SHP77 treated with DMSO at 0.1 percent for 48 hours (cell line): ENCODE data around the gene SRM.
"Not testable (repeated sequence)": the region's sequence is repeated elsewhere in the genome, so short reads cannot be mapped to it uniquely, and the experiment has no call there.

Source experiments
- DNase-seq: peaks from one replicate; lab custom pipeline; 2025; lab: John Stamatoyannopoulos, UW

Gene SRM

DNA sequence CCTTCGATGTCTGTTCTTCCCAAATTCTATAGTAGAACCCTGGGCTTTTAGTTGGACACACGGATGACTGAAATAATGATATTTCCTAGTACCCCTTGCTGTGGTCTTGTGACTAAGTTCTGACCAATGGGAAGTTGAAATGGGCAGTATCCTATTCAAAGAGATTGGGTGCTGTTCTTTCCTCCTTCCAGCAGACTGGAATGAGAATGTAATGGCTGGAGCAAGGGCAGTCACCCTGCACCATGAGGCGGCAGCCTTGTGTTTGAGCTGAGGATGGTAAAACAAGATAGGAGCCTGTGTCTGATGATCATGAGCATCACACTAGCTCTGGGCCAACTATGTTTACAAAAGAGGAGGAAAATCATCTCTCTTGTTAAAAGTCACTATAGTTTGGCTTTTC, 5.1 kb upstream of the SRM start:
- no peak for DNase-seq

DNA sequence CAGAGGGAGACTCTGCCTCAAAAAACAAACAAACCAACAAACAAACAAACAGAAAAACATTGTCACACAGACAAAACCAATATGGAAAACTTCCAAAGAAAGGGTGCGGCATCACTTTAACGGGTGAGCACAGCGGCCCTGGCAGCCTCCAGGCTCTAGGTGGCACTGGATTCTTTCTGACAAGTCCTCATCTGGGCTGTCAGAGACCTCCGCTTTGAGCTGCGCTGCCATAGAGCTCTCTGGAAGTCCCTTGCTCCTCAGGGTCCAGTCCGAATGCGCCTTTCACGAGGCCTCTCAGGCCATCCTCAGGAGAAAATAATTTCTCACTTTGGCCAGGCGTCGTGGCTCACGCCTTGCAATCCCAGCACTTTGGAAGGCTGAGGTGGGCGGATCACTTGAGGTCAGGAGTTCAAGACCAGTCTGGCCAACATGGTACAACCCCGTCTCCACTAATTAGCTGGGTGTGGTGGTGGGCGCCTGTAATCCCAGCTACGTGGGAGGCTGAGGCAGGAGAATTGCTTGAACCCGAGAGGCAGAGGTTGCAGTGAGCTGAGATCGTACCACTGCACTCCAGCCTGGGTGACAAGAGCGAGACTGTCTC, 4.2 kb upstream of the SRM start:
- peak; percentile 15 for DNase-seq

DNA sequence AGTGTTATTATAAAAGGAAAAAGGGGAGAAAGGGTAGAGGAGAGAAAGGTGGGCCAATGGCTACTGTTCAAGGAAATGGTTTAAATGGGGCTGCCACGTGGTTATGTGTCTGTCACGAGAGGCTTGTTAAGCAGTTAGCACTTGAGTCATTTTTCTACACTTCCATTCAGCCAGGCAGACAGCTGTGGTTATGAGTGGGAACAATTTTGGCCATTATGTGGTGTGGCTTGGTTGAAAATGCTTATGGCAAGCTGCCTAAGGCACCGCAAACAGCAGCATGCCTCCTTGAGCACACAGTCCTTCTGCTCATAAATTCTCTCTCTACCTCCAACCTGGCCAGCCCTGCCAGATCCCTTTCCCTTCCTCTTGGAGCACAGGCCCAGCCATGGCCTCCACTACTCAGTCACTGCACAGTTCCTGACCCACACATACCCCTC, 3.2 kb upstream of the SRM start:
- DNase-seq: no peak

DNA sequence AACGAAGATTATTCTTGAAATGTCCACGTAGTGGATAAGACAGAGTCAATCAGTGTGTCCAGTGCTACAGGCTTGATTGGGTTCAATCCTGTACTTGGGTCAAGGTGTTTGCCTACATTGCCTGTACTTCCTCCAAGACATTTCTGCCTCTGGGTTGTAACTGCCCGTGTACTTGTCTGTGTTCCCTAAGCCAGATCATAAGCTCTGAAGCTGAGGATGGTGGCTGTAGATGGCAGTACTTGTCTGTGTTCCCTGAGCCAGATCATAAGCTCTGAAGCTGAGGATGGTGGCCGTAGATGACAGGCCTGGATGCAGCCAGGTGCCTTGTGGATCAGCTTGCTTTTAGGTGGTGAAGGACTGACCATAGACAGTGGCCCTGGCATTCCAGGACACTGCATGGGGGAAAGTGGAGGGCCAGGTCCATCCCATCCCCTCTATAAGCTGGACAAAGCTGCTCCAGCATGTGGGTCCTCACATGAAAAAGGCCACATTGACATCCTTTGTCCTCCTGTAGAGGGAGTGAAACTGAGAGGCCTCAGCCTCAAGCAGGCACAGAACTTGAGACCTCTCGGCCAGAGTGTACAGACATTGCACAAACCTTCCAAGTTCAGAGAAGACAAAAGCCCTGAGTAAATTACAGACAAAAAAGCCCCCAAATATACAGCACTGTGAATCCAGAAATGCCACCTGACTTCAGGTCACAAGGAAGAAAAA, 2.0 kb upstream of the SRM start:
- no peak for DNase-seq

DNA sequence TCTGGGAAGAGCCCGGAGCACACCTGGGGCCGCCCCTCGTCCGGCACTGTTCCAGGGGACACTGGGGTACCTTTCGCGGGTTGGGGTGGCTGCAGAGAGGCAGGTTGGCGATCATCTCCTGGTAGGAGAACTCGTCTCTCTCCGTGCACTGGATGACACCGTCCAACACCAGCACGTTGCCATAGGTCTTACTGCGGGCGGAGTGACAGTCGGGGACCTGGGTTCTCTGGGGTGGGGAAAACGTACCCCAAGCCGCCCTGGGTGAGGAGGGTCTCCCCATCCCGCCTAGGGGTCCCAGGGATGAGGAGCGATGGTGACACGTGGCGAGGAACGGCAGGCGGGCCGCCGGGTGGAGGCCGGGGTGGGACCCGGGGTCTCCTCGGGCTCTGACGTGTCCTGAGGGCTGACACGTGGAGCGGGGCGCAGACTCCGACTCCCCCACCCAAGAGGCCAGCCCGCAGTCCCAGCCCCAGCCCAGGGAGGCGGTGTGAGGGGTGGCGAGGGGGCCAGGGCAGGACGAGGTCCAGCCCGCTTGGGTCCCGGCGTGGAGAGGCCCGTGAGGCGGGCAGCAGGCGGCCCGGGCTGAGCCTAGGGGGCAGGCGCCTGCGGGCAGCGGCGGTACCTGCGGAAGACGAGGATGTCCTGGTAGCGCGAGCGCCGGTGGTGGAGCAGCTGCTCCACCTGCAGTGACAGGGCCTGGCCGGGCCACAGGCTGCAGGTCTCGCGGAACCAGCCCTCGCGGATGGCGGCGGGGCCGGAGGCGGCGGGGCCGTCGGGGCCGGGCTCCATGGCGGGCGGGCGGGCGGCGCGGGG, 457 bp downstream of the SRM start:
- DNase-seq: no peak

DNA sequence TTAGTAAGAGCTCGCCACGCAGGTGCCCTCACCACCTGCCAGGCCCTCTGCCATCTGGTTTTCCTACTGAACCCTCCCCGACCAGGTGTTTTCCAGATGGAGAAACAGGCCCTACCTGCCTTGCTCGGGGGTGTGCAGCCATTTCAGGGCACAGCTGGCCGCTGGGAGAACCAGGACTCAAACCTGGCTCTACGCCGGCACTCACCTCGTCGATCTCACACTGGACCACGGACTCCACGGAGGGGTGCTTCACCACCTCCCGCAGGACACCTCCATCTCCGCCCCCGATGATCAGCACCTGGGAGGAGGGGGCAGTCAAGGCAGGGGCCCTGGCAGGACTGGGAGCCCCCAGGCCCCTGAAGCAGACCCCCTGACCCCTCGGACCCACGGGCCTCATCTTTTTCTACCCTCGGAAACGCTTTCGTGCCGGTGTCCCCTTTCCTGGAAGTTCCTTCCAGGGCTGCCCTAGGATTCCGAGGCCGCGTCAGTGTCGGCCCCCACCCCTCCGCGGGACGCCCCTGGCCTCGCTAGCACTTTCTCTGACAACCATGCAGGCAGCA, 1.1 kb downstream of the SRM start:
- DNase-seq: no peak

DNA sequence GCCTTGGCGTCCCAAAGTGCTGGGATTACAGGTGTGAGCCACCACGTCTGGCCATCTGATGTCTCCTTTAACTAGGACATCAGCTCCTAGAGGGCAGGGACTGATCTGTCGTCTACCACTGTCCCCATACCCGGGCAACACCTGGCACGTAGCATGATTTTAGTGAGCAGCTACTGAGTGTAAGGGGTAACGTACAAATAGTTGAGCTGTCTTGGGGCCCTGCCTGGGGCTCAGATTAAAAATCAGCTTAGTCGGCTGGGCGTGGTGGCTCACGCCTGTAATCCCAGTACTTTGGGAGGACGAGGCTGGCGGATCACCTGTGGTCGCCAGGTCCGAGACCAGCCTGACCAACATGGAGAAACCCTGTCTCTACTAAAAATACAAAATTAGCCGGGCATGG, 1.8 kb downstream of the SRM start:
- DNase-seq: no peak

DNA sequence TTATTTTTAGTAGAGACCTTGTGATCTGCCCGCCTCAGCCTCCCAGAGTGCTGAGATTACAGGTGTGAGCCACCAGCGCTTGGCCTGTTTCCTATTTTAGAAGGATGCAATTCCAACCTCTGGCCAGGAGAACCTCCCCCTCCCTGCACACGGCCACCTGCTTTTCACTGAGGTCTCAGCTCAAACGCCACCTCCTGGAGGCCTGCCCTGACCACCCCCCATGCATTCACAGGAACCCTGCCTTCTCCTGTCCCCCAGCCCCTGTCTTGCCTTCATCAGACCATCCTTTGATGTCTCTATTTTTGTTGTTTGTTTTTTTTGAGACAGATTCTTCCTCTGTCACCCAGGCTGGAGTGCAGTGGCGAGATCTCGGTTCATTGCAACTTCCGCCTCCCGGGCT, 2.3 kb downstream of the SRM start:
- no peak for DNase-seq

DNA sequence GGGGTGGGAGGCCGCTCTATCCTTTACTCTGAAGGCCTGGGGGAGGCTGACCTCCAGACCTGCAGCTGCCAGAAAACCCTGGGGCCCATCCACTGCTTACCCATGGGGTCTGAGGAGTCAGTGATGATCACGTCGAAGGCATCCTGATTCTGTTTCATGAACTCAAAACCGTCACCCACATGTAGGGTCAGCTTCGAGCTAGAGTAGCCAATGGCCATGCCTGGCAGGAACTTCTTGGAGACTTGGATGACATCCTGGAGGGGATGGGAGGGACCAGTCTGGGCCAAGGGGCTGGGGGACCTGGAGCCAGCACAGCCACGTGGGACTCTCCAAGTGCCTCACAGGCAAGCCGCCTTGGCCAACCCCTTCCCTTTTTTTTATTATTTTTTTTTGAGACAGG, 3.3 kb downstream of the SRM start:
- no peak for DNase-seq

DNA sequence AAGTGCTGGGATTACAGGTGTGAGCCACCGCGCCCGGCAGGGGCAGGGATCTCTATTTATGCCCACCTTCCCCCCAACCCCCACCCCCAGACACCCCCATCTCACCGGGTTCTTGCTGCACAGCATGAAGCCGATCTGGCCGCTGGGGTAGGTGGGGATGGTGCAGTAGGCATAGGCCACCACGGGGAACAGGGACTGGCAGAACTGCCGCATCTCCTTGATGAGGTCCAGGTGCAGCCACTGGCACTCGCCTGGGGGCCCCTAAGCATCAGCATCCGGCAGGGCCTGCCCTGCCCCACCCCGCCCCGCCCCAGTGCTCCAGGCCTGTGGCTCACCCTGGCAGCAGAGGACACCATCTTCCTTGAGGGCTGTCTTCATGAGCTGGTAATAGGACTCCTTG, 4.1 kb downstream of the SRM start:
- no peak for DNase-seq

DNA sequence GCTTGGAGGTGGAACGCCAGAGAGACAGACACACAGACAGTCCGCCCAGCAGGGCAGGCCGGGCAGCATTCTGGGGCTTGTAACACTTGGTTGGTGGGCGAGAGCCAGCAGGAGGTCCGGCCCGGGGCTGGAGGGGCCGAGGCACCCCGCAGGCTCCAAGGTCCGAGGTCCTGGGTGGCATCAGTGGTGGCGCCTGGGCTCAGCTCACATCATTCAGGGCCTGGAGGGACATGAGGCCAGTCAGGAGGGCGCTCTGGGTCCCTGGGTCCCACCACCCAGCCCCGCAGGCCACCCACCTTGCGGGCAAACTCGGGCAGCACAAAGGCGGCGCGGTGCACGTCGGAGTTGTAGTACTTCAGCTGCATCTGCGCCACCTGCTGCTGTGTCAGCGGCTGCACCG, 5.2 kb downstream of the SRM start:
- DNase-seq: no peak

DNA sequence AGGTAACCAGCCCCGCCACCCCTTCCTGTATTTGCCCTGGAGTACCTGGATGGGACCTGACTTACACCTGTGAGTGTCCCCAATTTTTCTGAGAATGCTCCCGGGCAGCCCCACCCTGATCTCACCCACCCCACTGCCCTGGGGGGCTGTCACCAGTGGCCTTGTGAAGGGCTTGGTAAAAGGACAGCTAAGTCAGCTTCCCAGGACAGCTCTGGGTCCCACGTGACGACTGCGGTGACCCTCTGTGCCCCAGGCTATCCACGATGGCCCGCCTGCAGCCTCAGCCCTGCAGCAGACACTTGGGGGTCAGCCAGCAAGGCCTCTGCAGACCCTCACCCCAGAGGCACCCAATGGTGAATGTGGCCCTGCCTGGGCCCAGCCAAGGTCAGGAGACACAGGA, 5.6 kb downstream of the SRM start:
- DNase-seq: no peak

DNA sequence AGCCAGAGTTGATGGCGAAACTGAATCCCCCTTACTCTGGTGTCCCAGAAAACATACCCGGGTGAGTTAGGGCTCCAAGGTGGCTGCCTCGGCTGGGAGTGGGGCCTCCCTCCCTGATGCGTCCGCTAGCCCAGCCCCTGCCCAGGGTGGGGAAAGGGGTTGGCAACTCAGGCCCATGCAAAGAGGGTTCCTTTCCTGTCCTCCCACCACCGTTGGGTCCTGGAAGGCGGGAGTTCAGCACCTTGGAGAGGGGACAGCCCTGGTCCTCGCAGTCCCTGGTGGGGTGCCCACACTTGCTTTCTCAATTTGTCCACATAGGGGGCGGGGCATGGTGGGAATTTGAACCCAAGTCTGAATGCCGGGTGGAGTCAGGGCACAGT, 6.1 kb downstream of the SRM start:
- no peak for DNase-seq

DNA sequence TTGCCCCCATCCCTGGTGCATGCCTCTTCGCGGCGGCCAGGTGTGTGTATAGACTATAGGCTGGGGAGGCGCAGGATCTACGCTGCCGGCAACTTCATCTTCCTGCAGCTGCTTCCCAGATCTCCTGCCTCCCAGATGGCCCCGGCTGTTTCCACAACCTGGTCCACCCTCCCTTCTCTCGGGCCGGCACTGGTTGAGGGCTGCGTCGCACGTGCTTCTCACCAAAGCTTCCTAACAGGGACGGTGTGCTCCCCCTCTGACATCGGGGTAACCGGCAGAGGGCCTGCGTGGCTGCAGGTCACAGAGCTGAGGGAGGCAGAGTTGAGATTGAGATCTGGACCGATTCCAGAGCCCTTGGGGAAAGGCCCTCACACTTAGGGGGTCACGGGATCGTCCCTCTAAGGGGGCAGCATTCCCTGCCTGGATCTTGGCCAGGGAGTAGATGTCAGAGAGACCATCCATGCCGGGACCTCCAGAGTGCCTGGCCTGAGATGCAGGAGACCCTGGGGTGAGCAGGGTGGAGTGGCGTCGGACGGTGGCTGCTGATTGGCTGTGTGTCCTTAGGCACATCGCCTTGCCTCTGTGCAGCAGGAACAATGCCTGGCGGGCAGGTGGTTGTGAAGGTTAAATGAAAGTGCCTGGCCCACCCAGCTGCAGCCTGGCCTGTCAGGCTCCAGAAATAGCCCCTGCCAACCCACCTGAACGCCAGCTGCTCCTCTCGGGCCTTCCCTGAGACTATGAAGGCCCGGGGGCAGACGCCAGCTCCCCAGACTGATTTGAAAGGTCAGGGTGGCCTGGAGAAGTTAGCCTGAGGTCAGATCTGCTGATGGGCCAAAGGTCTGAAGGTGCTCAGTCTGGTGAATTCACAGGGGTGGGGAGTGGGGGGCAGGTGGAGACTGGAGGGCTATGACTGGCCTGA, 6.7 kb downstream of the SRM start:
- DNase-seq: peak; percentile 61

DNA sequence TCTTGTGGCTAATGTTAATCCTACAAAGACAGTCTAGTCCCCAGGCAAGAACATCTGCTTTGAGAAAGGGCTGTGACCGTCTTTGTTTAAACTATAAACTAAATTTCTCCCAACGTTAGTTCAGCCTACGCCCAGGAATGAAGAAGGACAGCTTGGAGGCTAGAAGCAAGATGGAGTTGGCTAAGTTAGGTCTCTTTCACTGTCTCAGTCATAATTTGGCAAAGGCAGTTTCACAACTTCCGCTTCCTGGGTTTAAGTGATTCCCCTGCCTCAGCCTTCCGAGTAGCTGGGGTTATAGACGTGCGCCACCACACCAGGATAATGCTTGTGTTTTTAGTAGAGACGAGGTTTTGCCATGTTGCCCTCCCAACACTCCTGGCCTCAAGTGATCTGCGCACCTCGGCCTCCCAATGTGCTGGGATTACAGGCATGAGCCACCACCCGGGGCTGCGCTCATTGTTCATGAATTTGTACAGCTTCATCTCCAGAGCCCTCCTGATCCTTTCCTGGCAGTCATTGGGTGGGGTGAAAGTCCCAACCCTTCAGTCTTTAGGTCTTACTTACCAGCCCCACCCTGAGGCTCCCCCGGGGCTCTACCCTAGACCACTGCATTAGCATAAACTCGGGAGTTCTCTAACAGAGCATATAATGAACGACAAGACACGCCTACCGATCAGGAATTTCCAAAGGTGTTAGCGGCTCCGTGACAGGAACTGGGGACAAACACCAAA, 7.9 kb downstream of the SRM start:
- no peak for DNase-seq

DNA sequence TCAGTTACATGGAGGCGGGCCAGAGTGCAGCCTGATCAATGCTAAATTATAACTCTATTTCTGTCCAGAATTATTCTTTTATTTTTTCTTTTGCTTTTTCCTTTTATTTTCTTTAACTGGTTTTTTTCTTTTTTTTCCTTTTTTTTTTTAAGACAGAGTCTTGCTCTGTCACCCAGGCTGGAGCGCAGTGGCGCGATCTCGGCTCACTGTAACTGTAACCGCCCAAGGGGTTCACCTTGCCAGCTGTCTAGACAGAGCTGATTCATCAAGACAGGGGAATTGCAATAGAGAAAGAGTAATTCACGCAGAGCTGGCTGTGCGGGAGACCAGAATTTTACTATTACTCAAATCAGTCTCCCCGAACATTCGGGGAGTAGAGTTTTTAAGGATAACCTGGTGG, 8.7 kb downstream of the SRM start:
- not testable (repeated sequence) for DNase-seq

DNA sequence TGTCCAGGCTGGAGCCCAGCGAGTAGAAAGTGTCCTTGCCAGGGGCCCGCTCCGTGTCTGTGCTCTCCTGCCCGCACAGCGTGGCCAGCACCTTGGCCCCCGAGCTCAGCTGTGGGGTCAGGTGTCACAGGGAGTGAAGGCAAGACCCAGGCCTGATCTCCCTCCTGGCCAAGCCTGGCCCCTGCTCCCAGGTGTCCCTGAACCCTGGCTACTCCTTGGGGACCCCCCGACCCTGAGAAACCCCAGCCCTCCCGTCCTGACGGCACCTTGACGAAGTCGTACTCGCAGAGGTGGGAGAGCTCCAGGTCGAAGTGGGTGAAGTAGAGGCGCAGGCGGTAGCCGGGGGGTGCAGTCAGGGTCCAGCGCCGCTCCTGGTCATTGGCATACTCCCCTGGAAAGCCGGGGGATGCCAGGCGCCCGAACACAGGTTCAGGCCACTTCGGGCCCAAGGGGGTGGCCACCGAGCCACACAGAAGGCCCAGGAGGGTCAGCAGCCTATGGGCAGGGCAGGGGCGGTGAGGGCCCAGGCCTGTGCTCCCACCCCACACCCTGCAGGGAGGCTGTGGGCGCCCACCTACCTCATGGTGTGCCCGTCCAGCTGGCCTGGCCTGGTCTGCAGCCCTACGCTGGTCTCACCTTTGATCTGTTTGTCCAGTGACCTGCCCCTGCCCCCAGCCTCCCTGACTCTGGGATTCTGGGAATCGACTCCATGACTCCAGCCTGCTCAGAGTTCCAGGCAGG, 13.0 kb downstream of the SRM start, which contains the start of gene MASP2:
Gene MASP2, minus strand, starts transcription at position 615 of the 741 bp plus-strand sequence. Its CDS starts 32 bp downstream, at position 583.
- DNase-seq: no peak

DNA sequence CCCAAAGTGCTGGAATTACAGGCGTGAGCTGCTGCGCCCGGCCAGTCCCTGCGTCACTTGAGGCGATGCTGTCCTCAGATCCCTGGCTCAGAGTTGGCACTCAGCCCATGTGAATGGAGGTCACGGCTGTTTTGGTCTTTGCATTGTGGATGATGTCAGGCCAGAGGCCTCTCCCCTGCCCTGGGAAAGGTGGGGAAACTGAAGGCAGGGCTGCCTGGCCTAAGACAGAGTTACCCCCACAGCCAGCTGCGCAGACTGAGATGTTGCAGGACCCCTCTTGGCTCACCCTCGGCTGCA, 13.6 kb downstream of the SRM start:
- DNase-seq: no peak

DNA sequence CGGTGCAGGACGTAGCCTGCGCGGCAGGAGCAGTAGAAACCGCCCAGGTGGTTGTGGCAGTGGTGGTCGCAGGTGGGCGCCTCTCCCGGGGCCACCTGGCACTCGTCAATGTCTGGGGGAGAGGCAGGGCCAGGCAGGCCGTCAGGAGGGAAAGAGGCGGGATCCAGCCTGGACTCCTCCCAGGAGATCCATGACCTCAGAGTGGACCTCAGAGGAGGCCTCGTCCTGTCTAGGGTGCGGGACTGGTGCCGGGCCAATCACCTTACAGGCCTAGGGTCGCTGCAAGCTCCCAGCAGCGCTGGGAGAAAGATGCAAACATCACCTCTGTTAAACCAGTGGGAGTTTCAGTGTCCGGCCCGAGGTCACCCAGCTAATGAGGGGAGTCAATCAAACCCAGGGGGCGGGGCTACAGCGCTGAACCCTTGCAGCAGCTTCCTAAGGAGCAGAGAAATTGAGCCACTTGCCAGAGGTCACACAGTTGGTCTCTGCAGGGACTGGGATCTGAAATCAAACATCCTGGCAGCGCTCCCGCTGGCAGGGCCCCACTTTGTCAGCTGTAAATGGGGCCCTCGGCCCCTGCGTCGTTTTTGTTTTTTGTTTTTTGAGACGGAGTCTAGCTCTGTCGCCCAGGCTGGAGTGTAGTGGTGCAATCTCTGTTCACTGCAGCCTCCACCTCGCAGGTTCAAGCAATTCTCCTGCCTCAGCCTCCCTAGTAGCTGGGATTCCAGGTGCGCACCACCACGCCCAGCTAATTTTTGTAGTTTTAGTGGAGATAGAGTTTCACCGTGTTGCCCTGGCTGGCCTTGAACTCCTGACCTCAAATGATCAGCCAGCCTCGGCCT, 14.2 kb downstream of the SRM start:
- no peak for DNase-seq
